ENCODE results near the gene PRICKLE4.
A peak's percentile ranks its signal among the peaks of the same experiment; 100 is the strongest.

PRICKLE4 gene

DNA sequence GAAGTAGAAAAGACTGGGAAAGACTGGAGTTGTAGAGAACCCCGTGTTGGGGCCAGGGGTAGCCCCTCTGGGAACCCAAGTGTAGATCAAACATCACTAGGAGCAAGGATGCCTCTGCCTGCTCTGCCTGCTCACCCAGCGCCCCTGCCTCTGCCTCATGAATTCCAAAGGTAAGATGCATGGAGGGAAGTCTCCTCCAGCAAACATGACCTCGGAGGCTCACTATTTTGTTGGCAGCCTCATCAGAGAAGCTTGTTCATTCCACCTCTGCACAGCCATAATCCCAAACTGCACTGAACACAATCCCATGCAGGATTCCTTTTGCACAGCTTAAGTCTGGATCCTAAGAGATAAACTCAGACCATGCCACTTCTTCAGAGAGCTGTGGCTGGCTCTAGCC lies 5.7 kb upstream of the PRICKLE4 start:
- DNase-seq = no peak

DNA sequence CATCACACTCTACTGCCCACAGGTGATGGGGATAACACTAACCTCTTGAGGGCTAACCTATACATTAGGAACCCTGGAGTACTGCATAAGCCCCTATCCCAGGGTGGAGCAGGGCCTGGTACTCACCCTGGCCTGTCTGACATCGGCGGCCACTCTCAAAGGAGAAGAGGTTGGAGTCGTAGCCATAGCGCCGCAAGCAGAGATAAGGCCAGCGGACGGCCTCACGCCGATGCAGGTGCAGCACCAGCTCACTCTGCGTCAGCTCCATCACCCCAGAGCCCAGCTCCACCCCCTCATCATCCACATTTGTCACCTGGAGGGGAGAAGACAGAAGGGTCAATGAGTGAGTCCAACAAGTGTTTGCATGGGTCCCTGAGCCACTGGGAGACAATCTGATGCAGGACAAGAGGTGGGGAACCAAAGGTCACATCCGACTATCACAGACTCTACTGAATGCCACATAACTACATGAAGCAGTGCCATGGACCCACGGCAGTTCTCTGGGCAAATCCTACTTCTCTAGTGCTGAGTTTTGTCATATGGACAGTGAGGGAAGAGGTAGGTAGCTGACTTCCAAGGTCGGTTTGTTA lies 5.2 kb upstream of the PRICKLE4 start:
- DNase-seq = no peak

DNA sequence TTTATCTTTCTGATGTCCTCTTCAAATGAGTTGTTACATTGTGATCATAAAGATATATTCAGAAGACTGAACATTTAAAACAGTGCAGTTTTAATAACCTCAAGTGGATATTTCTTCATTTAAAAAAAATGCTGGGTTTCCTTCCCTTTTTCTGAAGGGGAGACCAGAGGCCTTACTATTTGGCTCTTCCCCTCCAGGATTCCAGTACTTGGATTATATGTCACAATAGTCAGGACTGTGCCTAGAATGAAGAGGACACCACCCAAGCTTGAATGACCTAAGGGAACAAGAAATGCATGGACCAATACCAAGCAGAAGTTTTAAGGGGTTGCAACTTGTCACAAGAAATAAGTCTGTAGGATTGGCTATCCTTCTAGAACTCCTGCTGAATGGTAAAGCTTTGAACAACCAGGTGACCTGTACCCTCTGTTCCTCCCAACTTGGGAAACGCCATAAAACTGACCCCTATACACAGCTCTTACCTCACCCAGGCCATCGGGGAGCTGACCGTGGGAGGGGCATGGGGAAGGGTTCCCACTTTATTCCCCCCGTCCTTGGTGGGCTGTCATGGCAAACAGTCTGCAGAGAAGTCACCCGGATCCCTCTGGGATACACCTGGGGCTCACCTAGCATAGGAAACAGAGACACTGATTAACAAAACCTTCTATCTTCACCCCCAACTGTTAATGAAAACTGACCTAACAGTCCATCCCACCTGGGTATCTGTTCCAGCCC lies 2.9 kb upstream of the PRICKLE4 start:
- no peak for DNase-seq

DNA sequence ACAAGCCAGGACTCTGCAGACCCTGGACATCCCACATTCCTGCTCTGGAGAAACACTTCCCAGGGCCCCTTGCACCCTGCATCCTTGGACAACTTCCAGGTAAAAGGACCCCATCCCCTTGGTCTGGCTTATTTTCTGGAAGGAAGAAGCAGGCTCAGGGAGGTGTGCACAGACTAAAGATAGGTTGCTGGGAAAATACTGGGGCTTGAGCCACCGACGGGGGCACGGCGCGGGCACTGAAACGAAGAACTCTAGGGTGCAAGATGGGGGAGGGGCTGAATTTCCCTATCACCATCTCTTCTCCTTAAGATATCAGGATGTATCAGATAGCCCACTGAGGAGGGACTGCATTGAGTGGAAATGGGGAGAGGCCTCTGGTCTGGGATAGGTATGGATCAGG lies 1.7 kb upstream of the PRICKLE4 start:
- DNase-seq = no peak

DNA sequence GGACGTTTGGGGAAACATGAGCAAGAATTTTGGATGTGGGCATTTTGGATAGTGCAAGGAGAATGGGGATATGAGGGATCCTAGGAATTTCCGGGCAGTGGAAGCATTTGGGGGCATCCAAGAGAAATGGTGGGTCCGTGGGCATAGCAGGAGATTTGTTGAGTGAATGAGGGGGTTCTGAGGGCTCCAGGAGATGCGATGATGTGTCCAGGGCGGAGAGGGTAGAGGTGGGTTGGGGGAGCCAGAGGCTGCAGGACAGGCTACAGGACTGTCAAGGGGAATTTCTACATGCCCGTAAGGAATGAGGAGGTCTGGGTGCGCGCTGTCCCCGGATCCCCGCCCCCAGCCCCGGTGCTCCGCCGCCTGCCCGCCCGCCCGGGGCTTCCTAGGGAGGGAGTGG lies 1.2 kb upstream of the PRICKLE4 start:
- DNase-seq = no peak

DNA sequence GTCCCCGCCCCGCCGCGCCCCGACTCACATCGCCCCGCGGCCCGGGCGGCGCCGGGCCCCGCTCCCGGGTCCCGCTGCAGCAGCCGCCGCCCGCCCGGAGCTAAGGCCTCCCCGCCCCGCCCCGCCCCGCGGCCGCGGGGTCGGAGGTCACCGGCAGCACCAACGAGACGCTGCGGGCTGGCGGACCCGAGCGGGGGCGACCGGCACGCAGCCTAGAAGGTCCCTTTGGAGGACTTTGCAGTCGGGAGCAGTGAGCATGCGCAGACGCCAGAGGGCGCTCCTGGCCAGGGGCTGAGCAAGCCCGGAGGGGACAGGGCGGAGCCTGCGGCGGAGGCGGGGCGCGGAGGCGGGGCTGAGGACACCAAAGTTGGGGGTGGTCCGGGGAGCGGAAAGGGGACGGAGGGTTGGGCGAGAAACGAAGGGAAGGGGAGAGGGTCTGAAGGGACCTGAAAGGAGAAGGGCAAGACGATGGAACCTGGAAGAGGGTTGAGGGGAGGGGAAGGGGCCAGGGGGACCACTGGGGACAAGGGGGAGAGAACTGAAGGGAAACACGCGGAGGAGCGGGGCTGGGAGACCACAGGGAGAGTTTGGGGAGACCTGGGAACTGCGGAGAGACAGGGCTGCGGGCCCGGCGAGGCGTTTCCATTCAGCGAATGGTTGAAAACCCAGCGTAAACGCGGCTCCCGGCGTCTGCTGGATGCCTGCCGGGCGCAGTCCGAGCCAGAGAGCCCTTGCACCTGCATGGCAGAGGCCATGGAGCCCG lies 613 bp upstream of the PRICKLE4 start, which contains the start of gene FRS3:
Gene FRS3, minus strand, starts transcription at position 113 of the 763 bp plus-strand sequence. CDS start 2,913 bp downstream, outside the sequence.
- DNase-seq = peak; percentile 94

DNA sequence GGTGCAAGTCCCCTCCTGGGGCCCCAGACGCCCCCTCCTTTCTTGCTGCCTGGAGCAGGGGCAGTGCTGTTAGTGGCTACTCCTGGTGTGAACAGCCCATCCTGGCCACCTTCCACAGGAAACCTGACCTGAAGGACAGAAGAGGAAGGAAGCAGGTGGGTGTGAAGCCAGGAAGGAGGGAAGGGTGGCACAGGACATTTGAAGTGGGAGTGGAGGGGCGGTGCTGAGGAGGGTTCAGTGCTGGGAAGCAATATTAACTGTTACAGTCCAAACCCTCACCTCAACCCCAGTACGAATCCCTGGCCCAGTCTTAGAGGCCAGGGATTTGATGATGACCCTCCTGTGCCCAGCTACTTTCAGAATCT lies 766 bp downstream of the PRICKLE4 start:
- no peak for DNase-seq

DNA sequence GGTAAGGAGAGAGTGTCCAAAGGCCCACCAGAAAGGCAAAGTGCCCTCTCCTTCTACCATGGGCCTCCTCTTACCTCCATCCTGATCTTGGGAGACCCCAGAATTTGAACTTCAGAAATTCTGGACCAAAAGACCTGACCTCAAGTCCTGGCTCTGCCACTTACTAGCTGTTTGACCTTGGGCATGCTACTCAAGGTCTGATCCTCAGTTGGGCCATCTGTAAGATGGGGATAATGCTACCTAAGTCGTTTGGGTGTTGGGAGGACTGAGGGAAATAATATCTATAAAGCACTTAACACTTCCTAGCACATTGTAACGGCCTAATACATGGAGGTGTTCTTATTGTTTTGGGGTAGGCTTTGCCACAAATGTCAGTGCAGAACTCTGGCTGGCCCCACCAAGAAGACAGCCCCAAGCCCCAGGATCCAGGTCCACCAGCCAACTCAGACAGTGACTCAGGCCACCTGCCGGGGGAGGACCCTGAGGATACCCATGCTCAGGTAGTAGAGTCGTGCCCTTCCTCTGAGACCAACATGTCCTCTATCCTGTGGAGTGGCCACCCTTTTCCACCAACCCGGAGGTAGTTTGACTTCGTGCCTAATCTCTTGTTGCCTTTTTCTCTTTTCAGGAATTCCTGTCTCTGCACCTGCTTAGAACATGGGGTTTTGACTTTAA lies 2.7 kb downstream of the PRICKLE4 start:
- DNase-seq = no peak

DNA sequence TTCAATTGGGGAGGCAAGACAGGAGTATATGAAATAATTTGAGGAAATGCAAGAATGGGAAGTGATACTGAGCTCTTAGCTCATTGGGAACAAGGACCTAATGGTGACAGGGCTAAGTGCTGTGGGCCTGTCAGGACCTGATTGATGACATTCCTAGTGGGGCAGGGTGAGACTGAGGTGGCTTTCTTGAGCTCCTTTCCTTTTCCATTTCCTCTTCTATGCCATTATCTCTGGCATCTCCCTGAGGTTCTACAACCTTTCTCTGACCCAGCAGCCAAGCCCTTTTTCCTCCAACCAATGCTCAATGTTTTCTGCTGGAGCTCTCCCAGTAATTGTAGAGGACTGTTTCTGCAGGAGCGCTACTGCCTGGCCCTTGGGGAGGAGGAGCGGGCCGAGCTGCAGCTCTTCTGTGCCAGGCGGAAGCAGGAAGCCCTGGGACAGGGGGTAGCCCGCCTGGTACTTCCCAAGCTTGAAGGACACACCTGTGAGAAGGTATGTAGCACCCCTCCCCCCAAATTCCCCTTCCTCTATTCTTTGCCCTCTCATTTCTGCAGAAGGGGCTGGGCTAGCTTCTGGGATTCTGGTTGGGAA lies 4.1 kb downstream of the PRICKLE4 start:
- no peak for DNase-seq

DNA sequence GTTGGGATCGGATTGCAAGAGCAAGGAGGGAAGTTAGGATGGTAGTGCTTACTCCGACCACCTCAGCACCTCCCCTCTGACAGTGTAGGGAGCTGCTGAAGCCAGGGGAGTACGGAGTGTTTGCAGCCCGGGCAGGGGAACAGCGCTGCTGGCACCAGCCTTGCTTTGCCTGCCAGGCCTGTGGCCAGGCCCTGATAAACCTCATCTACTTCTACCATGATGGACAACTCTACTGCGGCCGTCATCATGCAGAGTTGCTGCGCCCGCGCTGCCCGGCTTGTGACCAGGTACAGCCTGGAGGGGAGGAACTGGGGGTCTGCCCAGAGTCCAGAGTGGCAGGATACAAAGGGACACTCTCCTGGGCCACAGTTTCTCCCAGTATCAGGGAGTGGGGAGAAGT lies 4.7 kb downstream of the PRICKLE4 start:
- no peak for DNase-seq

DNA sequence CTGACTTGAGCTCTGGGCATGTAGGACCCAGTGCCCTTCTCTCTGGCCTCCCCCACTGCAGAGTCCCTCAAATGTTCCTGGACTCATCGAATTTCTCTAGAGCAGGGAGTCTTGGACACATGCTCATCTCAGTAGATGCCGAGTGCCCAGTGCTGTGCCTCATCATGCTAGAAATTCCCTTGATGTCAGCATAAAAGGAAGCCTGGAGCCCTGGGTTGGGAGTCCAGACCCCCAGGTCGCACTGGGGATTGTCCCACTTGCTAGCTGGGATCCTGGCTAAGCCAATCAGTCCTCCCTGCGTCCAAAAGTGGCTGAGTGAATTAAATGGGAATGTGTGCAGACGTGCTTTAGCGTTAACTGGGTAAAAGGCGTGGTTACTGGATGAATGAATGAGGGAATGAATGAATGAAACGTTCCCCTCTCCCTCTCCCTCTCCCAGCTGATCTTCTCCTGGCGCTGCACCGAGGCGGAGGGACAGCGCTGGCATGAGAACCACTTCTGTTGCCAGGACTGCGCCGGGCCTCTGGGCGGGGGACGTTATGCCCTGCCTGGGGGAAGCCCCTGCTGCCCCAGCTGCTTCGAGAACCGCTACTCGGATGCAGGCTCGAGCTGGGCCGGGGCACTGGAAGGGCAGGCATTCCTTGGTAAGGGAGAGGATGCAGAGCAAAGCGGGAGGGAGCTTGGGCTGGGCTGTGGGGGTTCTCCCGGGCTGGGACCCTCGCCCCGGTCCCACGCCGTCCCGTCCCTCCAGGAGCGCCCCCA lies 5.3 kb downstream of the PRICKLE4 start:
- DNase-seq = no peak

DNA sequence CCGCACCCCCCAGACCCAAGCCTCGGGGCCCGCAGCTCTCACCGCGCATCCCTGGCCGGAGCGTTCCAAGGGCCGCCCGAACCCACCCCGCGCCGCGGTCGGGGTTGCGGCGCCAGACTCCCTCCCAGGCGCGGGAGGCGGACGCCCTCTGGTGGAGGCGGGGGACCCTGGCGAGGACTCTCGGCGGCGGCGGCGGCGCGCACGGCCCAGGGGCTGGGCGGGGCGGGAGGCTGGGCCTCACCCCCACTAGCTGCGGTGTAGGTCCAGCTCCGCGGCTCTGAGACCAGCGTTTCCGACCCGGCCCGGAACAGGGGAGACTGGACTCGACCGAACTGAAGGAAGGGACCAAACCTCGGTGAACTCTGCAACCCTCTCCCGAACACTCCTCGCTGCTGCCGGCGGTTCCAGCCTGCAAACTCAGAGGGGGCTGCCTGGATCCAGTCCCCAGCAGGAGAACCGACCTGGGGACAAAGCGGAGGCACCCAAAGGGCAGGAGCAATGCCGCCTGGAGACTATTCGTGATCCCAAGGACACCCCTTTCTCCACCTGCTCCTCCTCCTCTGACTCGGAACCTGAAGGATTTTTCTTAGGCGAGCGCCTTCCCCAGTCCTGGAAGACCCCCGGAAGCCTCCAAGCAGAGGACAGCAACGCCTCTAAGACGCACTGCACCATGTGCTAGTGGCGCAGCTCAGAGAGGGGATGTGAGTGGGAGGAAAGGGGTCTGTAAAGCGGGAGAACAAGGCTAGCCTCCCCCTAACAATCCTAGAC lies 6.1 kb downstream of the PRICKLE4 start:
- DNase-seq = peak; percentile 79

DNA sequence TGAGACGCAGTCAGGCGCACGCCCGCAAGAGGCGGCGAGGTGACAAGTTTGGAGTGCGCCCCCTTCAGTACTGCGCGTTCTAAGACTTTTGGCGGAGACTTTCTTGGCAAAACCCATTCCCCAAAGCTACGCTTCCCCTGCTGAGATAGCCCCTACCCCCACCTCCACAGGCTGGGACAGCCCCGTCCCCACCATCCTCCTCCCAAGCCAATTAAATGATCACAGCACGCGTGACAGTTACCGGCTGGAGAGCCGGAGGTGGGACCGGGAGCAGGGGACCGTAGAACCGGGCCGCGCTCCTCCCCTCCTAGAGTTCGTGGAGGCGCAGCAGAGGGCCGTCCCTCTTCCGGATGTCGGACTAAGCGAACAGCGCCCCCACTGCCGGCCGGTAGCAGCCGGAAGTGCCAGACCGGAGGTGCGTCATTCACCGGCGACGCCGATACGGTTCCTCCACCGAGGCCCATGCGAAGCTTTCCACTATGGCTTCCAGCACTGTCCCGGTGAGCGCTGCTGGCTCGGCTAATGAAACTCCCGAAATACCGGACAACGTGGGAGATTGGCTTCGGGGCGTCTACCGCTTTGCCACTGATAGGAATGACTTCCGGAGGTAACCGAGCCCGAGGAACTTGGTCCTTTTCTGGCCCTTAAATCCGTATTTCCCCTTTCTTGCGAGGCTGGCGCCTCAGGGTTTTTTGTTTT lies 6.8 kb downstream of the PRICKLE4 start, which contains the start of gene TOMM6:
Gene TOMM6, plus strand, starts transcription at position 476 of the 699 bp plus-strand sequence. Its CDS starts 4 bp downstream, at position 480.
- DNase-seq = peak; percentile 93

DNA sequence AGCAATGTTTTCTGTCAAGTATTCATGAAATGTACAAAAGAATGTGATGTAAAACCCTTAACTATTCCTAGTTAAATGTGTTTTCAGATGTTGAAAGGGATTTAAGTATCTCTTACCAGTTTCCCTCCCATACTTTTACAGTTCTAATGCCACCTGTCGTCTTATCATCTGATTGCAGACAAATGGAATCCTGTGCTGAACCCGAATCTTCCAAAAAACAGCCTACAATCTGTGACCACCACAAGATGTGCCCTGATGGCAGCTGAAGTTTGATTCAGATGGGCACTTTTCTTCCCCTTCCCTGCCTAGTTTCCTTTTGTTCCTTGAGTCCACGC lies 8.8 kb downstream of the PRICKLE4 start:
- no peak for DNase-seq

DNA sequence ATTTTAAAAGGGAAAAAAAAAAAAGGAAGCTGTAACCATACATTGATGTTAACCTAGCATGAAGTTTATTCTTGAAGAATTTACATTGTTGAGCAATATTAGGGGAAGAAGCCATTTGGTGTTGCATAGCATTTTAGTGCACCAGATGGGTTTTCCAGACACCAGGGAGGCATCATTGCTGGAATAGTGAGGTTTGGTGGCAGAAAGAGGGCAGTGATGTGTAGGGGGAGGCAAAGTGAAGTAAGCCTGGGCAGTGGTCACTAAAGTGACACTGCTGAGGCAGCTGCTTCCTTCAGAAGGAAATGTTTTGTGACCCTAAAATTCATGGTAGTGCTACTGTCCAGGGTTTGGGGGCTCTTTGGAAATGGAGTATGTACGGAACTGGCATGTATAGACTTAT lies 9.5 kb downstream of the PRICKLE4 start:
- no peak for DNase-seq

DNA sequence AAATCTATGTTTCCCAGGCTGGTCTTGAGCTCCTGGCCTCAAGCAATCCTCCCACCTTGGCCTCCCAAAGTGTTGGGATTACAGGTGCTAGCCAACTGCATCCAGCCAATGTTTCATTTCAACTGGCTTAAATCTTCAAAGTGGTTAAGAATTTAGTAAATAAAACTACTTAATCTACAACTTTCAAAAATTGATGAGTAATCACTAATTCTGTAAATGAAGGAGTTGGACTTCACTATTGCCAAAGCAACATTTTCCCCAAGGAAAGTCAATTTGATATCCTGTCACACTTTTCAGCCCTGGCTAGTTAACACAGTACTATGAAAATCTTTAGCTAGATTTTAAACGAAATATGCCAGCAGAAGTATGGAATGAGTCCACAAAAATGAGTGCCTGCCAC lies 10.7 kb downstream of the PRICKLE4 start:
- DNase-seq = no peak

DNA sequence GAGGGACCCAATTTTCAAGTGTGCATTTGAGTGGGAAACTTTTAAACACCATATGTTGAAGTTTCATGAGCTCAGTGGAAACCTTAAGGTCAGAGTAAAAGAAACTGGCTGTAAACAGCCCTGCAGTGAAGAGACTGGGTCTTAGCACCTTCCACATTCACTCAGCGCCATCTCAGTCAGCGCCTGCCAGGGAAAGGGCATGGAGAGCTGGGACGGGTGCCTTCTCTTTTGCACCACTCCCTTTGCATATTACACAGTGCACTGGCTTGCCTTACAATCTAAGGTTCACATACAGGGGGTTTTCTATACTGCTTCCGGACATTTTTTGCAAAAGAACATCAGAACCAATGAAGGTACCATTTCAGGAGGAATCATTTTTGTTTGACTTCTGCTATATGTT lies 11.4 kb downstream of the PRICKLE4 start:
- DNase-seq = no peak

DNA sequence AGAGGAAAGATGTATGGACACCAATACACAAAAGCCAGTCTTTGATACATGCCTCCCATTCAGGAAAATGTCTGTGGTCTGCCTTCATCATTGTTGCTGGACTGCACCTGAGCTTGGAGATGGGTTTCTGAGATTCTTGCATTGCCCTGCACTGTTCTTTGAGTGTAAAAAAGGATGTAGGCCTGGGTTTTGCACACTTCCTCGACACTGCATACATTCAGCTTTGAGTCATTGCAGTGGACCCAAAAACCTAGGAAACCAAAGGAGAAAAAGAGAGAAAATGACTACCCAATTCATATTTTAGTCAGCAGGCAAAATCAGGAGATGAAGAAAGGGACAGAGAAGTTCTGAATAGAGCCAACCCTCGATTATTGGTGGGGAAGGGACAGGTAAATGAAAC lies 15.9 kb downstream of the PRICKLE4 start:
- DNase-seq = no peak

DNA sequence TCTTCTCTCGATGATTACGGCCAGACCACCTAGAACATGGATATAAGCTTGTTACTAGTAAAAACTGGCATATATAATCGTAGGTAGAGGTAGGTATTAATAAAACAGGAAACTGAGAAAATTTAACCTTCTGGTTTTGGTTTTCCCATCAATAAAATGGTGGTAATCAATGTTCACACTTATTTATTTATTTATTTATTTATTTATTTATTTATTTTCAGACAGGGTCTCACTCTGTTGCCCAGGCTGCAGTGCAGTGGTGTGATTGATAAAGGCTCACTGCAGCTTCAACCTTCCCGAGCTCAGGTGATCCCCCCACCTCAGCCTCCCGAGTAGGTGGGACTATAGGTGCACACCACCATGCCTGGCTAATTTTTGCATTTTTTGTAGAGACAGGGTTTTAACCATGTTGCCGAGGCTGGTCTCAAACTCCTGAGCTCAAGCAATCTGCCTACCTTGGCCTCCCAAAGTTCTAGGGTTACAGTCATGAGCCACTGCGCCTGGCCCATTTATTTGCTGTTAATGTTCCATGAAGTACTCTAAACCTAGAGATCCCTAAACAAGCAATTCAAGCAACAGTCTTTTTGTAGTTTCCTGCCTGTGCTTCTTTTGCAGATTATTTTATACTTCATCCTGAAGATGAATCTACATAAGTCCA lies 18.4 kb downstream of the PRICKLE4 start:
- no peak for DNase-seq

DNA sequence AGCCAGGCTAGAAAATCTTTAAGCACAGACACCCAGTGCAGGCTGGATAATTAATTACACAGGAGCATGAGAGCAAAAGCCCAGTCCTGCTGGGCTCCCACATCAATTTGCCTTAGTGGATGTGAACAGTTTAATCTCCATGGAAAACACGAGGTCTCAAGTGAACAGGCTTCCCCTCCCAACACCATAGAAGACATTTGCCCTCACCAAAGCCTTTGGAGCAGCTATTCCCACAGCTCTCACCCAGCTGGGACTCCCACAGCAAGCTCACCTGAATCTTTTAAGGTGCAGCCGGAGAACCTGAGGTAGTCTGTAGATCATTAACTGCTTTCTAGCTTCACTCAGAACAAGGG lies 19.0 kb downstream of the PRICKLE4 start:
- no peak for DNase-seq
